GM12875 (cell line): ENCODE results near the gene CACHD1.

Experiments
- H3K4me3 ChIP-seq: one replicate; pipeline ENCODE4 v1.5.1; 2011; ENCODE audit warnings: low read depth, low read length, control low read depth
- CTCF ChIP-seq: IDR thresholded peaks from 2 replicates; pipeline ENCODE4 v1.5.1; 2011; ENCODE audit warnings: low read depth, mild to moderate bottlenecking, control low read depth, inconsistent platforms, low read length, moderate library complexity, borderline replicate concordance; ENCODE audit not compliant: insufficient read depth

Gene CACHD1

GRCh38 chr1:64513545-64513944 lies 43.6 kb downstream of the CACHD1 start:
- H3K4me3 ChIP-seq: no peak overlapping the region
- TF ChIP-seq CTCF: no peak

- TF ChIP-seq CTCF: no peak
- no peak overlapping the region for H3K4me3 ChIP-seq
These were observed 44.4 kb downstream of the CACHD1 start for GRCh38 chr1:64514197-64514765.

DNA sequence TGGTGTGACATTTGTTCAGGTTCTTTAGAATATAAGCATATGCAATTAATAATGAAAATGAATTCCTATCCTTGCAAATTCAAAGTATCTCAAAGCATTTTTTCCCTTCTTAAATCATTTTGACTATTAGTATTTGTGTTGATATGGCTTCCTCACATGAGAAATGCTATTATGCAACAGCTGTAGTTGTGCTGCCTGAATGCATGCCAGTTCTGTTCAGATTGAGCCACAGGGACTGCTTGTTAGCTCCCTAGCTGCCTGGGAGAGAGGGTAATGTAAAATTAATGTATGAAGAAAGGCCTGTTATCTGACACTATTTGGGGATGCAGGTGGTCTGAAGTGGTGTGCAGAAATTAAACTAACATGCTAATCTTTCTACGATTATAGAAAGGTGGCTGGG lies 45.5 kb downstream of the CACHD1 start:
- no peak overlapping the region for H3K4me3 ChIP-seq
- no peak for TF ChIP-seq CTCF

DNA sequence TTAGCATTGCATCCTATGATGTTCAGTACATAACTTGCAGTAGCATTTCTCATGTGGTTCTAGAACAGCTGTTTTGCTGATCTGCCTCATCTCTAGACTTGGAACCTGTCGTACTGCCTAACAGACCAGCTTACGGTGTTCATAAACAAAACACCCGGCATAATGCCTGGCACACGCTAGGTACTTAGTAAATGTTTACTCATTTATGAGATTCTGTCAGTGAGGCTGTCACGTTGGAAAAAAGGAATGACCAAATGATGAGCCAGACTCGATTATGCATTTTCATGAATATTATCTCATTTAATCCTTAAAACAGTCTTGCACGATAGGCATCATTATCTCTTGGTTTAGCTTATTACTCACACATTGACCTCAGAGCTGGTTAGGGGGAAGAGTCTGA lies 46.4 kb downstream of the CACHD1 start:
- no peak for TF ChIP-seq CTCF
- no peak overlapping the region for H3K4me3 ChIP-seq

DNA sequence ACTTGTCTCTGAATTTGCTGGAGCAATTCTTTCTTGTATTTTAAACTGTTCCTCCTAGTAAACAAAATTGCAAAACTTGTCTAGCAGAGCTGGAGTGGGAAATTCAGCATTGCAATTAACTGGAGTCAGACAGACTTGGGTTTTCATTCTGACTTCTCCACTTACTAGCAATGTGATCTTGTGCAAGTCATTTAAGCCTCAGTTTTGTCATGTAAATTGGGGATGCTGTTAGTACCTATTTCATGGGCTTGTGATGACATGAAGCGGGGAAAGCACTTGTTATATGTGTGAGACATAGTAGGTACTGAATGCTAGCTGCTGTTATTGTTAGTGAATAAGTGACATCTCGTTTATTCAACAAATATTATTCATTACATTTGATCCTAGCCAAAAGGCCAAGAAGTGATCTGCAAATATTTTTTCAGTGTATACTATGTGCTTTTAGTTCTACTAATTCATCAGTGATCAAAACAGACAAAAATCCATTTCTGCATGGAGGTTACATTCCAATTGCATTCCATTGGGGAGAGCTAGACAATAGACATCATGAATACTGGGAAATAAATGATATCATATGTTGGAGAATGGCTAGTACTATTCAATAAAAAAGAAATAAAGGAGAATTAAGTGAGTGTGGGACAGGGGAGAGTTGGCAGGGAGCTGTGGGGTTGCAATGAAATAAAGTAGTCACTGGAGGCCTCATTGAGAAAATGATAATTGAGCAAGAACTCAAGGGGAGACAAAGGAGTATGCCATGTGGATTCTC lies 47.1 kb downstream of the CACHD1 start:
- TF ChIP-seq CTCF: no peak
- no peak overlapping the region for H3K4me3 ChIP-seq

DNA sequence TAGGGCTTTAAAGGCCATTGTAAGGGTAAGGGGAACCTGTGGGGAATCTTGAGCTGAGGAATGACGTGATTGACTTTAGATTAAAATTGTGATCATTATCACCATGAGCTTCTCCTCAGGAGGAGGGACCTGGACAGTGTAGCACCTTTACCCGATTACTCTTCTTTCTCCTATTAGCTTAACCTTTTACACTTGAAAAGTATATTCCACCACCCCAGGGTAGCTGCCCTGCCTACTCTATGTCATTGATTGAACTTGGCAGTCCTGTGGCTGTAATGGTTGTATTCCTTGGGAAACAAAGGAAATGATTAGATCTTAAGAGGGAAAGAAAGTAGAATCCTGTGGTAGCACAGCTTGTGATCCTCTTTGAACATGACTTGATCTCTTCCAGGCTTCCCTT lies 47.7 kb downstream of the CACHD1 start:
- H3K4me3 ChIP-seq: no peak overlapping the region
- TF ChIP-seq CTCF: no peak
